Activated CD4-positive, alpha-beta T cell treated with anti-CD3 and anti-CD28 coated beads, Interleukin-10, Interleukin-2, amounts not matched to agents 100 ng/mL and 50 ng/mL, durations not matched to agents 16 hours and 8 hours (primary cell): ENCODE results near the gene IFIT2.
"Not testable (repeated sequence)": the region's sequence is repeated elsewhere in the genome, so short reads cannot be mapped to it uniquely, and the experiment has no call there.

ENCODE experiments used
- DNase-seq: peaks from one replicate; pipeline ENCODE4 v3.0.0-alpha.2; 2020

Gene IFIT2

DNA sequence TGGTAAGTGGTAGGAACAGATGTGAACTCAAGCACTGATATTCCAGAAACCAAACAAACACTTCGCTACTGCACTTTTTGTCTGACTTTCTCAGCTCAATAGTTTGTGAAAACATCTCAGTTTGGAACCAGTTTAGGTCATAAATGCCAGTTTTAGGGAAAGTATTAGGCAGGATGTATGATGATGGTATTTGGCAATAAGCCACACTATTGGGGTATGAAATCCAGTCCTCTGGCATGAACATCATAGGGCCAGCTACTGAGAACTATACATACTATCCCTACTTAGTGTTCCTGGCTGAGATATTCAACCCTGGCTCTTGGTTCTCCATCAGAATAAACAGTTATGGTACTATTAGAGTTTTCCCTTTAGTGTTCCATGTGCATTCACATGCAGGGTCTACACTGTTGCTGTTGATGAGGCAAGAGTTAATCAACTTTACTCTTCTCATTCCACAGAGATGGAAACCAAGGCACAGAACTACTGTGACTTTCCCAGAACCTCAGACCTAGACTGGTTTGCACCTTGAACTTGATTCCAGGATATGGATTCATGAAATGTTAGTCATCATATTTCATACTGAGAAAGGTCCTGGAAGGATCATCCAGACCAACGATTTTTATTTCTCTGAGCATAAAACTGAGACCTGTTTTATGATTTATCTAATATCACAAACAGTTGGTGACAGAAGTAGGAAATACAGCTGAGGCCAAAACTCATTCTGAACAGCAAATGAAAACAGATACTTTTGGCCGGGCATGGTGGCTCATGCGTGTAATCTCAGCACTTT is 20.0 kb upstream of the IFIT2 start:
- no peak for DNase-seq

DNA sequence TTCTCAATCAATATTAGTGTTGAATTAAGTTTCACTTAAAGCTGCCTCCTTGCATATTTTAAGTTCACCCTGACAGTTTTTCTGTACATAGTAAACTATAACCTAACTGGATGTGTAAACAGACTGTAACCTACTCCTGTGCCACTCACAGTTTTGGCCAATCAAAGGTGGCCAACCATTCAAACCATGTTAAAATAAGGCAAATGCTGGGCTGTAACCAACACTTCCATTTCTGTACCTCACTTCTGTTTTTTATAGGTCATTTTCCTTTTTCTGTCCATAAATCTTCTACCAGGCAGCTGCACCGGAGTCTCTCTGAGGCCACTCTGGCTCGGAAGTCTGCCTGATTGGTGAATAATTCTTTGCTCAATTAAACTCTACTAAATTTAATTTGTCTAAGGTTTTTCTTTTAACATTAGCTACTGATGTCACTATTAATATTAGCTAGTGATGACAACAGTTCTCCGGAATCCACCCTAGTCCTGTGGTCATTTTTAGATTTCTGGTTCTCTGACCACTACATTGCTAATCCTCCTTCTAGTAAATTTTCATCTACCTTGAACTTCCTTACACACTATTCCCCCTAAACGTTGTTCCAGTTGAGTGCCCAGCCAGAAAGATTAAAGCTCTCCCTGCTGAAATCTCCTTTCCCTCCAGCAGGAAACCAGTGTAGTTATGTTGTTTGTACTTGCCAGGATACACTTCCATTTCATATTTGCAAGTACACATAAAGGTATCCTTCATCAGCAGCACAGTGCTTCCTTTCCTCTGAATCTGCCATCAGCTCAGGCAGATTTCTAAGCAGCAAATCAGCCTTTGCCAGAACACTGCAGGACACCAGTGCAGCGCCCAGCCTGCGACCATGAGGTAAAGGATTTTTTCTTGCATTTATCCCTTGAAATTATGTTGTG is 18.6 kb upstream of the IFIT2 start:
- no peak for DNase-seq

DNA sequence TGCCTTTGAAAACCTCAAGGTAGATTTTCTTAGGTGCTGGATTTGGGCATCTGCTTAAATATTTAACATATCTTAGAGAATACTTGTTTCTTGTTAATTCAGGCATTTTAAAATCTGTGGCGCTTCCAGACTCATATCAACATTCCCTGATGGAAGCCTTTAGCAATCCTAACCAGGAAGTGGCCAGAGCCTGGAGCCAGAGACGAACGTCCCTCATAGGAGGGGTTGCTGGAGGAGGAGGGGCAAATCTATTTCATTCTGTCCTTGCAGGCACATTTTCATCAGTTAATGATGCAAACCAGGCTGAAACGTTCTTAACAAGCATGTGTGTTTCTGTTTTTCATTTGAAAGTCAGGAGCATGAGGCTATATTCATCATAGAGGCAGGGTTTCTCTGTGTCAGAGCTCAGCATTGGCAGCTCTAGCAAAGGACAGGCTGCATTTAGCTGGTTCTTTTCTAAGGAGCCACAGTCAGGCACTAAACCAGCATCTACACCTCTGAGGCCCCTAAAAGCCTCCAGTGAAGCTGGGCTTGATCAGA is 17.8 kb upstream of the IFIT2 start:
- DNase-seq: no peak

DNA sequence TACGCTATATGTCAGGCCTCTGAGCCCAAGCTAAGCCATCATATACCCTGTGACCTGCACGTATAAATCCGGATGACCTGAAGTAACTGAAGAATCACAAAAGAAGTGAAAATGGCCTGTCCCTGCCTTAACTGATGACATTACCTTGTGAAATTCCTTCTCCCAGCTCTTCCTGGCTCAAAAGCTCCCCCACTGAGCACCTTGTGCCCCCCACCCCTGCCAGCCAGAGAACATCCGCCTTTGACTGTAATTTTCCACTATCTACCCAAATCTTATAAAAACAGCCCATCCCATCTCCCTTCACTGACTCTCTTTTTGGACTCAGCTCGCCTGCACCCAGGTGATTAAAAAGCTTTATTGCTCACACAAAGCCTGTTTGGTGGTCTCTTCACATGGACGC is 17.1 kb upstream of the IFIT2 start:
- not testable (repeated sequence) for DNase-seq

DNA sequence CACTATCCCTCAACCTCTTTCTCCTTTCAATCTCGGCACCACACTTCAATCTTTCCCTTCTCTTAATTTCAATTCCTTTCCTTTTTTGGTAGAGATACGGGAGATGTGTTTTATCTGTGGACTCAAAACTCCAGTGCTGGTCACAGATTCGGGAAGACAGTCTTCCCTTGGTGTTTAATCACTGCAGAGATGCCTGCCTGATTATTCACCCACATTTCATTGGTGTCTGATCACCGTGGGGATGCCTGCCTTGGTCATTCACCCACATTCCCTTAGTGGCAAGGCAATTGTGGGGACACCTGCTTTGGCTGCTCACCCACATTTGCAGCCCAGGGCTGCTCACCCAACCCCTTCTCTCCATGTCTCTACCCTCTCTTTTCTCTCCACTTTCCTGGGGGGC is 16.5 kb upstream of the IFIT2 start:
- DNase-seq: not testable (repeated sequence)

DNA sequence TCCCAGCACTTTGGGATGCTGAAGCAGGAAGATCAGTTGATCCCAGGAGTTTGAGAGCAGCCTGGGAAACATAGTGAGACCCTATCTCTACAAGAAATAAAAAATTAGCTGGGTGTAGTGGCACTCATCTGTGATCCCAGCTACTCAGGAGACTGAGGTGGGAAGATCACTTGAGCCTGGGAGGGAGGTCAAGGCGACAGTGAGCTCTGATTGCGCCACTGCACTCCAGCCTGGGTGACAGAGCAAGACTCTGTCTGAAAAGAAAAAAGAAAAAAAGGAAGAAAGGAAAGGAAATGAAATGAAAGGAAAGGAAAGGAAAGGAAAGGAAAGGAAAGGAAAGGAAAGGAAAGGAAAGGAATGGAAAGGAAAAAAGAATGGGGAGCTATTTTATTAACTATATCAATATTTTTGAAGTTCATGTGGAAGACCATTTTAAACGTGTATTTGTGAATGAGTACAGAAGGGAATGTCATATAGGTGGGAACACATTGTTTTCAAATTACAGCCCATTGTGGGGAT is 7.1 kb upstream of the IFIT2 start:
- no peak for DNase-seq

DNA sequence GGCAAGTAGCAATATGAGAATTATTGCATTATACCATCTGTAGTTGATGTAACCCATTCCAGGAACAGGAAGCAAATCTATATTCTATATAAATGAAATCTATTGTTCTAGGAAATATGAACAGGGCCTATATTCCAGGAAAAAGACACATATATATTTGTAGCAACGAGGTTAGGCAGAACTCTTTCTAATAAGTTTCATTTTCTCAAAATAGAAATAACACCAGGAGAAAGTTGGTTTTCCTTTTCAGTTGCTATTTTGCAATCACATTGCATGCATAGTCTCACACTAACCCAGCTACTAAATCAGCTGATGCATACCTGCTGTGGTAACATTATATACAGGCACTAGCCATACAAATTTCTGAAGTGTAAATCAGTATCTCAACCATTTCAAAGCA is 6.2 kb upstream of the IFIT2 start:
- DNase-seq: peak; percentile 35

DNA sequence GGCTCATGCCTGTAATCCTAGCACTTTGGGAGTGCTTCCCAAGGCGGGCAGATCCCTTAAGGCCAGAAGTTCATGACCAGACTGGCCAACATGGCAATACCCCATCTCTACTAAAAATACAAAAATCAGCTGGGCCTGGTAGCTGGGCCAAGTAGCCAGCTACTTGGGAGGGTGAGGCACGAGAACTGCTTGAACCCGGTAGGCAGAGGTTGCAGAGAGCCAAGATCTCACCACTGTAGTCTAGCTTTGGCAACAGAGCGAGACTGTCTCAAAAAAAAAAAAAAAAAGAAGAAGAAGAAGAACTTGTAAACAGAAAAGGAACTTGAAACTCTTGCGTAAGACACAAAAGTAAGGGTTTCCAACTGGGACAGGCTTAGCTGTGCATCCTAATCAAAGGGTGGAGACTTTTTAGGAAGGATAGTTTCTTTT is 5.6 kb upstream of the IFIT2 start:
- no peak for DNase-seq

DNA sequence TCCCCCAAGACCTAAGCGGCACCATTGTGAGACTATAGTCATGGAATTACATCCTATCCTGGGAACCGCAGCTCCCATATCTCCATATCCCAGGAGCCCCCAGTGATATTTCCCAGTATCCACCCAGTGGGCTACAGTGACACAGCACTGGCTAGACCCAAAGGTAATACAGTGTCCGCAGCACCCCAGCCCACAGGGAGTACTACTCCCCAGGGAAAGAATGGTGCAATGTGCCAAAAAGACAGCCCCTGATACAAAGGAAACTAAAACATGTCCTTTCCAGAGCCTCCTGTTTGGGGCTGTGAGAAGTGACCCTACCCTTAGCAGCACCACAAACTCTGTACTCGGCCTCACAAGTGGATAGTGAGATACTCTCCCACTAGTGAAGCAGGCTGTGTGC is 4.5 kb upstream of the IFIT2 start:
- no peak for DNase-seq

DNA sequence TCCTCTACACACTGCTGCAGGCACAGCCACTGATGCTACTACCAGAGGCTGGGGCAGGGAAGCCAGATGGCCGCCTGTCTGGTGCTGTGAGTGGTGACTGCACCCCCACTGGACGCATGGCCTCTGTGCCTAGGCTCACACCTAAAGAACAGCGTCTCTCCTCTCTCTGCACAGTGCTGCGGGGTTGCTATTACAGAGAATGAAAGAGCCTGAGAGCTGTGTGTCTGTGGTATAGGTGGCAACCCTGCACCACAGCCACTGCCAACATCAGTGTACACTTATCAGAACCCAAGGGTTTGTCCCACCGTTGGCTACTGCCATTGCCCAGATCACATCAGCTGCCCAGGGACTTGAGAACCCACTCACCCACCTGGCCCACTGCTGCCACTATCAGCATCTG is 4.1 kb upstream of the IFIT2 start:
- no peak for DNase-seq

DNA sequence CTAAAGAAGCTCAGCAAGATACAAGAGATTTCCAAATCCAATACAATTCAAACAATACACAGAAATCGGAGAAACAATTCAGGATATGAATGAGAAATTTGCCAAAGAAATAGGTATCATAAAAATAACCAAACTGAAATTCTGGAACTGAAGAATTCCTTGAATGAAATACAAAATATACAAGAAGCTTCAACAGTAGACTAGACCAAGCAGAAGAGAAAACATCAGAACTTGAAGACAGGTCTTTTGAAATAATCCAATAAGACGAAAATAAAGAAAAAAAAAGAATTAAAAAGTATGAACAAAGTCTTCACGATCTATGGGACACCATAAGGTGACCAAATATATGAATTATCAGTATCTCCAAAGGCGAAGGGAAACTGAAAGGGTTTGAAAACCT is 2.8 kb upstream of the IFIT2 start:
- DNase-seq: no peak

DNA sequence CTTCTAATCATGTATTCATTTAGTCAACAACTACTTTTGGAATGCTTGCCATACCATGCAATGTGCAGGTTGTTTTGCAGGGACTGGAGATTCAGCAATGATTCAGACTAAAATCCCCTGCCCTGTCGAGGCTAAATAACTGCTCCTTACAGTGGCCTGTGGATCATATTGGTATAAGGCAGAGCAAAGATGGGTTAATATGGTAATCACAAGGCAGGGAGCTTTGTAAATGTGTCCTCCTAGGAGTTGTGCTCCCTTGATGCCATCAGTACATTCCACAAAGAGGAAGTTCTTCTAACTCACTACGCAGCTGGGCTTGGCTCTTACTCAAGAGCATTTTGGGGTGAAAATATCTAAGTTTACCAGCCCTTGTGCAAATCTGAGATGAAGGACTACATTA is 614 bp upstream of the IFIT2 start:
- DNase-seq: no peak

DNA sequence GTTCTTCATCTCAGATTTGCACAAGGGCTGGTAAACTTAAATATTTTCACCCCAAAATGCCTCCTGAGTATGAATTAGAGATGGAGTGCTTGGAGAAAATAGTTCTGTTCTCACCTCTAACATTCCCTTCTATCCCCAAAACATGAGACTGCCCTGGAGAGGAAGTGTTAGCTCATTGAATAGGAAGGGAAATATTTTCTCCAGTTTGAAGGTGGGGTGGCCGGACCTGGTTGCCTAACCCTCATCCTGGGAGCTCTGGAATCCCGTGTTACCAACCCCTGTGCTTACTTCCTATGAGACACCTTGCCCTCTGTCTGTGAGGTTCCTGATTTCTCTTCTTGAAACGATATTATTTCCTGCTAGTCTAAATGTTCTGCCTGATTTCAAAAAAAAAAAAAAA is 779 bp downstream of the IFIT2 start:
- DNase-seq: no peak

DNA sequence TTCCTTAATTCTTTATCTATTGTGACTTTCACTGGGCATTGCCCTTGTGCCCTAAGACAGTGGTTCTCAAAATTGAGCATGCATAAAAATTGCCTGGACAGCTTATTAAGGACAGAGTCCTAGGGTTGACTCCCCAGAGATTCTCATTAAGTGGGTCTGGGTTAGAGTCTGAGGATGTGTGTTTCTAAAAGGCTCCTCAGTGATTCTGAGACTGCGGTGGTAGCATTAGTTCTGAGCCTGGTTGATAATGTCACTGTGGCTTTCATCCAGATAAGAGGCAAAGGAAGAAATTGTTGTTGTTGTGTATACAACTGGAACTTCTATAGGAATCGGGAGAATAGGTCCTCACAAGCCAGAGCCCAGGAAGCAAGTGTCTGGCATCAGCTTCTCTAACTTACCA is 1.3 kb downstream of the IFIT2 start:
- no peak for DNase-seq

DNA sequence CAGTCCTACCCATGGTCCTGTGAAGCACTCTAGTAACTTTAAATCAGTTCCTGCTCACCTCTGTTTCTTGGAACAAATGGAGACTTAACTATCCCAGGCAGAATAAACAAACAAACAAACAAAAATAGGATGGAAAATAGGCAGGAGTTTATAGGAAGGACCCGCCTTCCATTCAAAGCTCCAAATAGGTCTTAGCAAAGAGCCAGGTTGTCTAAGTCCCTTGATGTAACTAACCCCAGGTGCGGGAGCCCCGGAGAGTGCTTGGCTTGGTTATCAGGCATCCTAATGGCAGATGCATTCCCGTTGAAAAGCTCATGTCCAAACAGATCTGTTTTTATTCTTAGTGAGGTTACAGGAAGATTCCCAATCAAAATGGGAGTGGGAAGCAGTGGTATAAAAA is 2.2 kb downstream of the IFIT2 start:
- DNase-seq: no peak

DNA sequence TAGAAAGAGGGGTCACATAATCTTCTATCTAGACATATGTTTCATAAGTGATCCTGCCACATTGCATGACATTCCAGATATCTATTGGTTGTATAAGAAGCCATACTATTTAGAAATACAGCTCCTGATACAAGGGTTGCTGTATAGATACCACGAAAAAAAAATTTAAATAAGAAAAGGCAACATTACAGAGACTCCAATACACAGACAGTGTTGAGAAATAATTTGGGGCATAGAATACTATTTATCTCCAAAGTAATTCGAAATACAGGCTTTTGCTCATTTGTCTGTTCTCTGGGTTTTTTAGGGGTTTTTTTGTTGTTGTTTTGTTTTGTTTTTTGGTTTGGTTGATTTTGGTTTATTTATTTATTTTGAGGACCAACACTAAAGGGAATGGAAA is 2.6 kb downstream of the IFIT2 start:
- no peak for DNase-seq

DNA sequence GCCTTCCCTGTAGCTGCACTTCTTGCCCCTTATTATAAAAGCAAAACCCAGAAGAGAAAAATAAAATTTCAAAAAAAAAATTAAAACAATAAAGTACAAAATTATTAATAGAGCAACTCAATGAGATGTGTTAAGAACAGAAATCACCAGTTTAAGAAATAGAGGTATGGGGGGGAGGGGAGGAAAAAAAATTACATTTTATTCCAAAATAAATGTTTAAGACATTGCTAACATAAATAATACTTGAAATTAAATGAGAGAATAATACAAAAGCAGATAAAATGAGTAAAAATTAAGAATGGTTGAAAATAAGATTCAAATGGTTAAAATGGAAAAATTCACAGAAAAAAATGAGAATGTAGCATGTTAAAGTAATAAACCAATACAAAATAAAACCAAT is 3.1 kb downstream of the IFIT2 start:
- no peak for DNase-seq

DNA sequence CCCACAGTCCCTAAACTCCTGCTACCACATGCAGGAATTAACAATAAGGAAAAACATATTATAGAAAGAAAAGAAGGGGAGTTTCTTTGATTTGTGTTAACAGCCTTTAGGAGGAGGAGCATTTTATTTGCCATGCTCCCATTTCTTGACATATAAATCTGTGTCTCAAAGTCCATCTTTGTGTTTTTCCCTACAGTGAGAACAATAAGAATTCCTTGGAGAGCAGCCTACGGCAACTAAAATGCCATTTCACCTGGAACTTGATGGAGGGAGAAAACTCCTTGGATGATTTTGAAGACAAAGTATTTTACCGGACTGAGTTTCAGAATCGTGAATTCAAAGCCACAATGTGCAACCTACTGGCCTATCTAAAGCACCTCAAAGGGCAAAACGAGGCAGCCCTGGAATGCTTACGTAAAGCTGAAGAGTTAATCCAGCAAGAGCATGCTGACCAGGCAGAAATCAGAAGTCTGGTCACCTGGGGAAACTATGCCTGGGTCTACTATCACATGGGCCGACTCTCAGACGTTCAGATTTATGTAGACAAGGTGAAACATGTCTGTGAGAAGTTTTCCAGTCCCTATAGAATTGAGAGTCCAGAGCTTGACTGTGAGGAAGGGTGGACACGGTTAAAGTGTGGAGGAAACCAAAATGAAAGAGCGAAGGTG is 4.1 kb downstream of the IFIT2 start:
- no peak for DNase-seq

DNA sequence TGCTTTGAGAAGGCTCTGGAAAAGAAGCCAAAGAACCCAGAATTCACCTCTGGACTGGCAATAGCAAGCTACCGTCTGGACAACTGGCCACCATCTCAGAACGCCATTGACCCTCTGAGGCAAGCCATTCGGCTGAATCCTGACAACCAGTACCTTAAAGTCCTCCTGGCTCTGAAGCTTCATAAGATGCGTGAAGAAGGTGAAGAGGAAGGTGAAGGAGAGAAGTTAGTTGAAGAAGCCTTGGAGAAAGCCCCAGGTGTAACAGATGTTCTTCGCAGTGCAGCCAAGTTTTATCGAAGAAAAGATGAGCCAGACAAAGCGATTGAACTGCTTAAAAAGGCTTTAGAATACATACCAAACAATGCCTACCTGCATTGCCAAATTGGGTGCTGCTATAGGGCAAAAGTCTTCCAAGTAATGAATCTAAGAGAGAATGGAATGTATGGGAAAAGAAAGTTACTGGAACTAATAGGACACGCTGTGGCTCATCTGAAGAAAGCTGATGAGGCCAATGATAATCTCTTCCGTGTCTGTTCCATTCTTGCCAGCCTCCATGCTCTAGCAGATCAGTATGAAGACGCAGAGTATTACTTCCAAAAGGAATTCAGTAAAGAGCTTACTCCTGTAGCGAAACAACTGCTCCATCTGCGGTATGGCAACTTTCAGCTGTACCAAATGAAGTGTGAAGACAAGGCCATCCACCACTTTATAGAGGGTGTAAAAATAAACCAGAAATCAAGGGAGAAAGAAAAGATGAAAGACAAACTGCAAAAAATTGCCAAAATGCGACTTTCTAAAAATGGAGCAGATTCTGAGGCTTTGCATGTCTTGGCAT is 4.8 kb downstream of the IFIT2 start:
- DNase-seq: no peak

DNA sequence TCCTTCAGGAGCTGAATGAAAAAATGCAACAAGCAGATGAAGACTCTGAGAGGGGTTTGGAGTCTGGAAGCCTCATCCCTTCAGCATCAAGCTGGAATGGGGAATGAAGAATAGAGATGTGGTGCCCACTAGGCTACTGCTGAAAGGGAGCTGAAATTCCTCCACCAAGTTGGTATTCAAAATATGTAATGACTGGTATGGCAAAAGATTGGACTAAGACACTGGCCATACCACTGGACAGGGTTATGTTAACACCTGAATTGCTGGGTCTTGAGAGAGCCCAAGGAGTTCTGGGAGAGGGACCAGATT is 5.4 kb downstream of the IFIT2 start:
- no peak for DNase-seq

DNA sequence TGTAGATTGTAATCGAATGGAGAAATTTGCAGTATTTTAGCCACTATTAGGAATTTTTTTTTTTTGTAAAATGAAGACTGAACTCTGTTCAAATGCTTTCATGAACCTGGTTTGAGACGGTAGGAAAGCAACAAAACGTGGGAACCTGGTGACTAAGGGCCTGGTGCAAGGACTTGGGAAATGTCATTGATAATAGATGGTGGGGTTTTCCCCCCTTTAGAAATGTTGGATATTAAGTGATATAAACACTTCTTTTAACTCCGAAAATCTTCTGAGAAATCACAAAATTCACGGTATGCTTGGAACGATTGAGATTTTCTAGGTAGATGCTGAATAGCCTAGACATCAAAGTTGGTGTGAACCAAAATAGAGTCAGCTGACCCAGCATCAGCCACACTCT is 6.4 kb downstream of the IFIT2 start:
- DNase-seq: no peak

DNA sequence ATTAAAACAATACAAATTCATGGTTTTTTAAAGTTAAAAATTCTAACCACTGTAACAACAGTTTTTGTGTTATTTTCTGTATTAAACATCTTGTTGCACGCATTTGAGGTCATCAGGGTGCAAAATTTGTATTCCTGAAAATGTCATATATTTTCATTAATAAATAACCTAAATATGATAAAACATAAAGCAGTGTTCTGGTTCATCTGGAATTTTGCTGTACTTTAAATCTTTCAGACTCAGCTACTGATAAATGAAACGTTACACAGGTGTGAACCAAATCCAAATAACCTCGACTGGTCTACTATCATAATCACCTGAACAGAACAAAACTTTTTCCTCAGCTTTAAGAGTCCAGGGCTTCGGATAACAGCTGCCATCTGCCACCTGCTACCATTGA is 6.9 kb downstream of the IFIT2 start:
- no peak for DNase-seq
